GM19099 (cell line): Measurements from ENCODE around the gene COX10.

Source experiments
- POLR2A ChIP-seq: IDR thresholded peaks from 3 replicates; pipeline ENCODE4 v1.6.1; 2011; ENCODE audit warnings: low read depth; ENCODE audit not compliant: insufficient read length; ENCODE audit errors: extremely low read depth

The COX10 gene

GRCh38 chr17:14098246-14098645, 28.9 kb downstream of the COX10 start:
- no peak for TF ChIP-seq POLR2A

GRCh38 chr17:14101976-14102375, 32.7 kb downstream of the COX10 start:
- TF ChIP-seq POLR2A, result no peak

- no peak for TF ChIP-seq POLR2A
These were observed 34.5 kb downstream of the COX10 start for GRCh38 chr17:14103836-14104235.

GRCh38 chr17:14104734-14105133, 35.4 kb downstream of the COX10 start:
- TF ChIP-seq POLR2A, result no peak

GRCh38 chr17:14107889-14108288, 38.6 kb downstream of the COX10 start:
- no peak for TF ChIP-seq POLR2A

GRCh38 chr17:14112407-14112806, 43.1 kb downstream of the COX10 start:
- TF ChIP-seq POLR2A, result no peak

GRCh38 chr17:14113137-14113536, 43.8 kb downstream of the COX10 start:
- TF ChIP-seq POLR2A, result no peak

- no peak for TF ChIP-seq POLR2A
These were observed 47.1 kb downstream of the COX10 start for GRCh38 chr17:14116263-14117024.

- no peak for TF ChIP-seq POLR2A
These were observed 49.6 kb downstream of the COX10 start for GRCh38 chr17:14118951-14119350.

GRCh38 chr17:14119546-14119945, 50.2 kb downstream of the COX10 start:
- no peak for TF ChIP-seq POLR2A

- no peak for TF ChIP-seq POLR2A
These were observed 52.6 kb downstream of the COX10 start for GRCh38 chr17:14121952-14122351.

GRCh38 chr17:14123619-14124278, 54.4 kb downstream of the COX10 start:
- no peak for TF ChIP-seq POLR2A

GRCh38 chr17:14124854-14125253, 55.5 kb downstream of the COX10 start:
- no peak for TF ChIP-seq POLR2A

- TF ChIP-seq POLR2A, result no peak
These were observed 56.3 kb downstream of the COX10 start for GRCh38 chr17:14125518-14126137.

- no peak for TF ChIP-seq POLR2A
These were observed 63.8 kb downstream of the COX10 start for GRCh38 chr17:14133104-14133503.

GRCh38 chr17:14134456-14134855, 65.2 kb downstream of the COX10 start:
- TF ChIP-seq POLR2A, result no peak
